ENCODE measurements around the gene PTBP1. TPM values are rescaled to one million over a fixed set of nuclear protein-coding genes. Genes with fewer than 3 reads are reported as not detected.

Gene PTBP1
- polyA plus RNA-seq, 1 donor from 2014 or later, result 27.3 TPM

DNA sequence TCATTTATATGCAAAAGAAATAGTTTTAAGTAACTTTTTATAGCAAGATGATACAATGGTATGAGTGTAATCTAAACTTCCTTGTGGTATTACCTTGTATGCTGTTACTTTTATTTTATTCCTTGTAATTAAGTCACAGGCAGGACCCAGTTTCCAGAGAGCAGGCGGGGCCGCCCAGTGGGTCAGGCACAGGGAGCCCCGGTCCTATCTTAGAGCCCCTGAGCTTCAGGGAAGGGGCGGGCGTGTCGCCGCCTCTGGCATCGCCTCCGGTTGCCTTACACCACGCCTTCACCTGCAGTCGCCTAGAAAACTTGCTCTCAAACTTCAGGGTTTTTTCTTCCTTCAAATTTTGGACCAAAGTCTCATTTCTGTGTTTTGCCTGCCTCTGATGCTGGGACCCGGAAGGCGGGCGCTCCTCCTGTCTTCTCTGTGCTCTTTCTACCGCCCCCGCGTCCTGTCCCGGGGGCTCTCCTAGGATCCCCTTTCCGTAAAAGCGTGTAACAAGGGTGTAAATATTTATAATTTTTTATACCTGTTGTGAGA, 14.3 kb downstream of the PTBP1 start:
- Histone ChIP-seq H3K4me3 (ENCODE audit: low read length) (no peak overlapping the region), H2AFZ (ENCODE audit: low read depth, low read length) (no peak overlapping the region), H3K79me2 (replicated peaks; ENCODE audit: insufficient read depth, low read length) (no peaks in the 10 kb centered on the region), H3K4me2 (ENCODE audit: low read length) (no peak overlapping the region), H3K9me3 (ENCODE audit: low read length) (no peaks in the 10 kb centered on the region), H3K9ac (ENCODE audit: low read length) (no peak overlapping the region), H3K27ac (ENCODE audit: low read length) (no peak overlapping the region), H3K9me2 (ENCODE audit: insufficient read depth, low read length) (no peaks in the 10 kb centered on the region), H4K20me1 (ENCODE audit: insufficient read depth) (peaks cover 11% of the 10 kb centered on the region), H3F3A (ENCODE audit: insufficient read depth, low read length, poor library complexity, severe bottlenecking) (no peaks in the 10 kb centered on the region), H3K27me3 (ENCODE audit: insufficient read depth, low read depth, low read length) (no peaks in the 10 kb centered on the region), H3K36me3 (ENCODE audit: insufficient read depth, low read length) (no peaks in the 10 kb centered on the region)
- TF ChIP-seq EZH2 (IDR thresholded peaks at IDR 0.05; ENCODE audit: borderline replicate concordance, insufficient read depth, low read length, poor library complexity, severe bottlenecking) (no peak), POLR2AphosphoS5 (IDR thresholded peaks at IDR 0.05) (no peak), RAD21 (conservative IDR thresholded peaks at IDR 0.05) (no peak), TAF1 (IDR thresholded peaks at IDR 0.05; ENCODE audit: low read depth) (no peak), REST (IDR thresholded peaks at IDR 0.05; ENCODE audit: borderline replicate concordance) (no peak), EP300 (conservative IDR thresholded peaks at IDR 0.05; ENCODE audit: poor library complexity, severe bottlenecking) (no peak), SMC3 (conservative IDR thresholded peaks at IDR 0.05; ENCODE audit: poor library complexity) (no peak), MXI1 (conservative IDR thresholded peaks at IDR 0.05; ENCODE audit: poor library complexity, severe bottlenecking) (no peak)
- TF ChIP-seq, protein P1, sequence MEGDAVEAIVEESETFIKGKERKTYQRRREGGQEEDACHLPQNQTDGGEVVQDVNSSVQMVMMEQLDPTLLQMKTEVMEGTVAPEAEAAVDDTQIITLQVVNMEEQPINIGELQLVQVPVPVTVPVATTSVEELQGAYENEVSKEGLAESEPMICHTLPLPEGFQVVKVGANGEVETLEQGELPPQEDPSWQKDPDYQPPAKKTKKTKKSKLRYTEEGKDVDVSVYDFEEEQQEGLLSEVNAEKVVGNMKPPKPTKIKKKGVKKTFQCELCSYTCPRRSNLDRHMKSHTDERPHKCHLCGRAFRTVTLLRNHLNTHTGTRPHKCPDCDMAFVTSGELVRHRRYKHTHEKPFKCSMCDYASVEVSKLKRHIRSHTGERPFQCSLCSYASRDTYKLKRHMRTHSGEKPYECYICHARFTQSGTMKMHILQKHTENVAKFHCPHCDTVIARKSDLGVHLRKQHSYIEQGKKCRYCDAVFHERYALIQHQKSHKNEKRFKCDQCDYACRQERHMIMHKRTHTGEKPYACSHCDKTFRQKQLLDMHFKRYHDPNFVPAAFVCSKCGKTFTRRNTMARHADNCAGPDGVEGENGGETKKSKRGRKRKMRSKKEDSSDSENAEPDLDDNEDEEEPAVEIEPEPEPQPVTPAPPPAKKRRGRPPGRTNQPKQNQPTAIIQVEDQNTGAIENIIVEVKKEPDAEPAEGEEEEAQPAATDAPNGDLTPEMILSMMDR (IDR thresholded peaks at IDR 0.05; ENCODE audit: poor library complexity, severe bottlenecking), result no peak

GRCh38 chr19:812049-812746, 14.9 kb downstream of the PTBP1 start:
- peaks cover 3% of the 10 kb centered on the region for H3K79me2 ChIP-seq (replicated peaks; ENCODE audit: insufficient read depth, low read length)
- H3K9me3 ChIP-seq (ENCODE audit: low read length), result no peaks in the 10 kb centered on the region
- no peak overlapping the region for H3K27ac ChIP-seq (ENCODE audit: low read length)
- no peaks in the 10 kb centered on the region for H3K9me2 ChIP-seq (ENCODE audit: insufficient read depth, low read length)
- no peaks in the 10 kb centered on the region for H3F3A ChIP-seq (ENCODE audit: insufficient read depth, low read length, poor library complexity, severe bottlenecking)
- peaks cover 11% of the 10 kb centered on the region for H4K20me1 ChIP-seq (ENCODE audit: insufficient read depth)
- H3K9ac ChIP-seq (ENCODE audit: low read length), result no peak overlapping the region
- H2AFZ ChIP-seq (ENCODE audit: low read depth, low read length), result no peak overlapping the region
- TF ChIP-seq POLR2AphosphoS5 (IDR thresholded peaks at IDR 0.05) (peak; percentile 12), EP300 (conservative IDR thresholded peaks at IDR 0.05; ENCODE audit: poor library complexity, severe bottlenecking) (no peak), SMC3 (conservative IDR thresholded peaks at IDR 0.05; ENCODE audit: poor library complexity) (no peak), EZH2 (IDR thresholded peaks at IDR 0.05; ENCODE audit: borderline replicate concordance, insufficient read depth, low read length, poor library complexity, severe bottlenecking) (no peak), RAD21 (conservative IDR thresholded peaks at IDR 0.05) (no peak)
- H3K36me3 ChIP-seq (ENCODE audit: insufficient read depth, low read length), result no peaks in the 10 kb centered on the region
- no peaks in the 10 kb centered on the region for H3K27me3 ChIP-seq (ENCODE audit: insufficient read depth, low read depth, low read length)
- no peak overlapping the region for H3K4me3 ChIP-seq (ENCODE audit: low read length)
- H3K4me2 ChIP-seq (ENCODE audit: low read length), result no peak overlapping the region
